Spleen (tissue), 7 donors: ENCODE data around the gene MFNG.

Experiments used
- POLR2A ChIP-seq, 3 donors: fragments of 450-650 bp; IDR thresholded peaks; one replicate each; pipeline ENCODE4 v1.5.1; 2017; ENCODE audit warnings: antibody characterized with exemption in 3 of 3, mild to moderate bottlenecking in 1 of 3
- POLR2AphosphoS5 ChIP-seq, 3 donors: sonication (generic); formaldehyde crosslinking; IDR thresholded peaks; one replicate each; pipeline ENCODE4 v1.5.1; 2017; ENCODE audit warnings: antibody characterized with exemption in 3 of 3
- TF ChIP-seq, protein P1 (sequence below), 11 experiments: fragments of 200-600 bp in 7 of 11; fragments of 450-650 bp in 4 of 11; sonication (generic) in 4 of 11; IDR thresholded peaks in 8 of 11; conservative IDR thresholded peaks in 3 of 11; 1 replicate in 7 of 11; 2 replicates in 4 of 11; pipeline versions ENCODE4 v1.4.0 to v1.8.0; 2016 to 2021; ENCODE audit warnings: antibody characterized with exemption in 11 of 11, inconsistent platforms in 4 of 11, mild to moderate bottlenecking in 1 of 11
- donor health status: DM: no; HTN: no; CAD: no; lungs with moderate emphysema.
- donor health status: DM: no; HTN: no; CAD: no.
- donor health status: DM: no; HTN: no; CAD: no.

DNA sequence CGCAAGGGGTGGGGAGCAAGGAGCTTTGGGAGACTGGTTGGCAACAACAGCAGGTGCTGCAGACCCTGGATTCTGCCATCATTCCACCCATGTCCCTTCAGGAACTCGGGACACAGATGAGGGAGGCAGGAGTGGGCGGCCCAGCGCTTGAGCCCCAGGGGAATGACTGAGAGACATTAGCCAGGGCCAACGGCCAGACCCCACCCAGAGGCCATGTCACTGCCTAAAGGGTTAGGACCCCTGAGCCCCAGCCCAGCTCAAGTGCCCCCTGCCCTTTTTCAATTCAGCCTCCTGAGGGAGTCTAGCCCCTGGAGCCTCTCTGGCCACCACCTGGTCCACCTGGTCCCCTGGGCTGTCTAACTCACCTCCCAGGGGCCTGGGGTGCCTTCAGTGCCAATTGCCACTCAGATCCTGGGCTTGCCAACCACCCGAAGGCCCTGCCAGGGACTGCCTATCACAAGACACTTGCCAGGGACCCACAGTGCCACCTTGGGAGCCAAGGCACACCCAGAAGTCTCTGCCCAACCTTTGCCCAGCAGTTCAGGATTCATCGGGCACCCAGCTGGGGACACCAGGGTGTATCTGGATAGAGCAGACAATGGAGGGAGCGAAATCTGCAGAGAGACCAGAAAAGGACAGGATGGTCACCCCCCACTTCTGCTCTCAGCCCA is 16.6 kb downstream of the MFNG start:
- TF ChIP-seq POLR2AphosphoS5 (IDR thresholded peaks at IDR 0.05) (no peak), POLR2A (IDR thresholded peaks at IDR 0.05) (no peak)
- TF ChIP-seq, protein P1, sequence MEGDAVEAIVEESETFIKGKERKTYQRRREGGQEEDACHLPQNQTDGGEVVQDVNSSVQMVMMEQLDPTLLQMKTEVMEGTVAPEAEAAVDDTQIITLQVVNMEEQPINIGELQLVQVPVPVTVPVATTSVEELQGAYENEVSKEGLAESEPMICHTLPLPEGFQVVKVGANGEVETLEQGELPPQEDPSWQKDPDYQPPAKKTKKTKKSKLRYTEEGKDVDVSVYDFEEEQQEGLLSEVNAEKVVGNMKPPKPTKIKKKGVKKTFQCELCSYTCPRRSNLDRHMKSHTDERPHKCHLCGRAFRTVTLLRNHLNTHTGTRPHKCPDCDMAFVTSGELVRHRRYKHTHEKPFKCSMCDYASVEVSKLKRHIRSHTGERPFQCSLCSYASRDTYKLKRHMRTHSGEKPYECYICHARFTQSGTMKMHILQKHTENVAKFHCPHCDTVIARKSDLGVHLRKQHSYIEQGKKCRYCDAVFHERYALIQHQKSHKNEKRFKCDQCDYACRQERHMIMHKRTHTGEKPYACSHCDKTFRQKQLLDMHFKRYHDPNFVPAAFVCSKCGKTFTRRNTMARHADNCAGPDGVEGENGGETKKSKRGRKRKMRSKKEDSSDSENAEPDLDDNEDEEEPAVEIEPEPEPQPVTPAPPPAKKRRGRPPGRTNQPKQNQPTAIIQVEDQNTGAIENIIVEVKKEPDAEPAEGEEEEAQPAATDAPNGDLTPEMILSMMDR (IDR thresholded peaks at IDR 0.05 in 8 of 11, conservative IDR thresholded peaks at IDR 0.05 in 3 of 11), result no peak
